ENCODE data around the gene CAB39L.

The CAB39L gene

GRCh38 chr13:49395878-49396380 is 47.9 kb downstream of the CAB39L start:
- DNase-seq = no peak

GRCh38 chr13:49395451-49395865 is 48.4 kb downstream of the CAB39L start:
- DNase-seq = no peak

- DNase-seq = no peak
Measured at GRCh38 chr13:49388091-49388635, 55.7 kb downstream of the CAB39L start.

GRCh38 chr13:49386664-49387063 is 57.2 kb downstream of the CAB39L start:
- no peak for DNase-seq

- no peak for DNase-seq
Measured at GRCh38 chr13:49376121-49376520, 67.7 kb downstream of the CAB39L start.

GRCh38 chr13:49374585-49375290 is 69.1 kb downstream of the CAB39L start:
- no peak for DNase-seq

- DNase-seq = no peak
Measured at GRCh38 chr13:49373716-49374115, 70.1 kb downstream of the CAB39L start.

GRCh38 chr13:49371943-49372613 is 71.8 kb downstream of the CAB39L start:
- DNase-seq = peak in 2 of 5 experiments; percentile 15 to 57

- no peak for DNase-seq
Measured at GRCh38 chr13:49370371-49370770, 73.5 kb downstream of the CAB39L start.

- DNase-seq = no peak
Measured at GRCh38 chr13:49369866-49370265, 74.0 kb downstream of the CAB39L start.

GRCh38 chr13:49368688-49369087 is 75.2 kb downstream of the CAB39L start:
- no peak for DNase-seq

GRCh38 chr13:49367640-49368422 is 76.0 kb downstream of the CAB39L start:
- no peak for DNase-seq

GRCh38 chr13:49366841-49367240 is 77.0 kb downstream of the CAB39L start:
- DNase-seq = no peak

GRCh38 chr13:49357694-49358093 is 86.2 kb downstream of the CAB39L start:
- DNase-seq = no peak

GRCh38 chr13:49356223-49356622 is 87.6 kb downstream of the CAB39L start:
- no peak for DNase-seq

- DNase-seq = no peak
Measured at GRCh38 chr13:49354719-49355118, 89.1 kb downstream of the CAB39L start.

GRCh38 chr13:49353908-49354307 is 90.0 kb downstream of the CAB39L start:
- DNase-seq = no peak

GRCh38 chr13:49351871-49352270 is 92.0 kb downstream of the CAB39L start:
- DNase-seq = peak in 1 of 5 experiments; percentile 1

GRCh38 chr13:49348751-49349150 is 95.1 kb downstream of the CAB39L start:
- DNase-seq = no peak

- no peak for DNase-seq
Measured at GRCh38 chr13:49347650-49348385, 96.0 kb downstream of the CAB39L start.

- DNase-seq = no peak
Measured at GRCh38 chr13:49346460-49346859, 97.4 kb downstream of the CAB39L start.

- DNase-seq = no peak
Measured at GRCh38 chr13:49343731-49344130, 100.1 kb downstream of the CAB39L start.

All from T-helper 2 cell (primary cell).